Endothelial cell of umbilical vein (primary cell): ENCODE results near the gene PF4V1.

Experiments
- FOS ChIP-seq: IDR thresholded peaks from 2 replicates; pipeline ENCODE4 v1.6.1; 2011; ENCODE audit warnings: mild to moderate bottlenecking, low read length, moderate library complexity, borderline replicate concordance; ENCODE audit not compliant: insufficient read depth
- MYC ChIP-seq: IDR thresholded peaks from one replicate; pipeline ENCODE4 v1.6.1; 2011; ENCODE audit warnings: mild to moderate bottlenecking, low read depth, low read length
- POLR2A ChIP-seq: IDR thresholded peaks from 2 replicates; pipeline ENCODE4 v1.6.1; 2012; ENCODE audit warnings: low read depth, mild to moderate bottlenecking, control low read depth, low read length
- POLR2AphosphoS5 ChIP-seq: IDR thresholded peaks from 2 replicates; pipeline ENCODE4 v1.6.1; 2012; ENCODE audit warnings: low read depth, mild to moderate bottlenecking, control low read depth, low read length, moderate library complexity; ENCODE audit not compliant: insufficient read depth
- TF ChIP-seq, protein P1 (sequence below), 2 donors: IDR thresholded peaks; 1 replicate in 1 of 2; 2 replicates in 1 of 2; pipeline ENCODE4 v1.5.1; 2011; ENCODE audit warnings: low read length in 2 of 2, mild to moderate bottlenecking in 2 of 2, moderate library complexity in 2 of 2, control low read depth in 1 of 2, inconsistent platforms in 1 of 2, low read depth in 1 of 2; ENCODE audit not compliant: insufficient read depth in 1 of 2; ENCODE audit errors: extremely low read depth in 1 of 2

DNA sequence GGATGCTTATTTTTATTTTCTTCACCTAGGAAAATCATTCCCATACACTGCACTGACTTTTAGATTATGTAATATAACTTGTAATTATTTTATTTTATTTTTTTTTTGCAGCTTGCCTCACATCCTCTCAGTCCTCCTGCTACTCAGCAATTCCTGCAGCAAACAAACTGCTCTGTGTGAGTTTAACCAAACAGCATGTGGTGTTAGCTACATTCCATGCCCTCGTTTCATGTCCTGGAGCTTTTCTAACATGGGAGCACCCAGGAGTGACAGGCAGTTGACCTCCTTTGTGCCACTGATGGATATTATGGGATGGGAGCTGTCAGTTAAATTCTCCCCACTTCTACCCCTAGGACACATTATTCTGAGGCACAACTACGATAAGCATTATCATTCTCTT lies 40.9 kb downstream of the PF4V1 start:
- no peak for TF ChIP-seq FOS
- no peak for TF ChIP-seq POLR2A
- no peak for TF ChIP-seq POLR2AphosphoS5
- TF ChIP-seq, protein P1, sequence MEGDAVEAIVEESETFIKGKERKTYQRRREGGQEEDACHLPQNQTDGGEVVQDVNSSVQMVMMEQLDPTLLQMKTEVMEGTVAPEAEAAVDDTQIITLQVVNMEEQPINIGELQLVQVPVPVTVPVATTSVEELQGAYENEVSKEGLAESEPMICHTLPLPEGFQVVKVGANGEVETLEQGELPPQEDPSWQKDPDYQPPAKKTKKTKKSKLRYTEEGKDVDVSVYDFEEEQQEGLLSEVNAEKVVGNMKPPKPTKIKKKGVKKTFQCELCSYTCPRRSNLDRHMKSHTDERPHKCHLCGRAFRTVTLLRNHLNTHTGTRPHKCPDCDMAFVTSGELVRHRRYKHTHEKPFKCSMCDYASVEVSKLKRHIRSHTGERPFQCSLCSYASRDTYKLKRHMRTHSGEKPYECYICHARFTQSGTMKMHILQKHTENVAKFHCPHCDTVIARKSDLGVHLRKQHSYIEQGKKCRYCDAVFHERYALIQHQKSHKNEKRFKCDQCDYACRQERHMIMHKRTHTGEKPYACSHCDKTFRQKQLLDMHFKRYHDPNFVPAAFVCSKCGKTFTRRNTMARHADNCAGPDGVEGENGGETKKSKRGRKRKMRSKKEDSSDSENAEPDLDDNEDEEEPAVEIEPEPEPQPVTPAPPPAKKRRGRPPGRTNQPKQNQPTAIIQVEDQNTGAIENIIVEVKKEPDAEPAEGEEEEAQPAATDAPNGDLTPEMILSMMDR (IDR thresholded peaks at IDR 0.05; ENCODE audit: extremely low read depth in 1 of 2, insufficient read depth in 1 of 2, low read depth in 1 of 2, low read length in 2 of 2), result no peak
- TF ChIP-seq MYC, result no peak
